Hematopoietic multipotent progenitor cell treated with erythropoietin and hydrocortisone succinate and interleukin-3 and kit ligand, for 15 days (in vitro differentiated cells): ENCODE results near the gene RSRC1.
A peak's percentile ranks its signal among the peaks of the same experiment; 100 is the strongest.
"Not testable (repeated sequence)": the region's sequence is repeated elsewhere in the genome, so short reads cannot be mapped to it uniquely, and the experiment has no call there.

ENCODE experiments used
- DNase-seq: peaks from one replicate; pipeline ENCODE4 v3.0.0-alpha.2; 2015; ENCODE audit warnings: low spot score

RSRC1 gene

DNA sequence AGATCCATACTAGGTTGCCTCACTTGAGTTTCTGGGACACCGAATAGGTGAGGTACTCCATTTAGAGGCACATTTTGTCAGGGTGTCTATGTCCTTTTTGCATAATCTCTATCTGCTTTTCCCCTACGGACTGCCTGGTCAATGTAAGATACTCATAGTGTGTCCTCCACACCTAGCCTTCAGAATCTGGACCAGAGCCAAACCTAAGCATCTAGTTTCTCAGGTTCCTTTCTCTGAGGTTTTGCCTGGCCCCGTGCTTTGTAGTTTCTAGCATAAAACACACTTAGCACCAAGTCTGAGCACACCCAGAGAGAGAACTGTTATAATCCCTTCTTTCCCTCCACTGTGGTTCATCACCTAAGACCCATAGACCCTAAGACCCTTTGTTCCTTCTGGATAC is 355.2 kb downstream of the RSRC1 start:
- no peak for DNase-seq

DNA sequence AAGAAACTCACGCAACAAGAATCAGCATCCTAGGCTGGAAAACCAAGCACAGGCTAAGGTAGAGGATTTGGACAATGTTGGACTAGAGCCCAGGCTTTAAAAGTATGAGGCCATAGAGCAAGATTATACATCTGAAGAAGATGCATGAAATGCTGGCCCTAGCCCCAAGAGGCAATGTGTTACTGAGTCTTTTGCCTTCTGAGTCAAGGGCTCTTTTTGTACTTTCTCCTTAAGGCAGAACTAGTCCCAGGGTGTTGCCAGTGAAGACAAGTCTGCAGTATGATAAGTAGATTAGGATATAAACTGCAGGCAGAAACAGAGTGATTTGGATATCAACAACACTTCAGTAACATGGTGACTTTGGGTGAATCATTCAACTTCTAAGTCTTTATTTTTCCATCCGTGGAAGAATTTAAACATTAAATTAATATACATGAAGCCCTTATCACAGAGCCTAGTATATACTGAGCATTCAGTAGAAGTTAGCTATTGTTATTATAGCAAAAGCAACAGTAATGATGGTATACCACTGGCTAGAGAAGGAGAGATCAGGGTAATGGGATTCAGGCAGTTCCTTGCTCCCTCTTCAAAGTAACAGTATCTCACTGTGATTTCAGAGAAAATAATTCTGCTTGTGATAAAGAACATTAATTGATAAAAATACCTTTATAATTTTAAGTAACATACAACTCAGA is 361.2 kb downstream of the RSRC1 start:
- peak; percentile 70 for DNase-seq

DNA sequence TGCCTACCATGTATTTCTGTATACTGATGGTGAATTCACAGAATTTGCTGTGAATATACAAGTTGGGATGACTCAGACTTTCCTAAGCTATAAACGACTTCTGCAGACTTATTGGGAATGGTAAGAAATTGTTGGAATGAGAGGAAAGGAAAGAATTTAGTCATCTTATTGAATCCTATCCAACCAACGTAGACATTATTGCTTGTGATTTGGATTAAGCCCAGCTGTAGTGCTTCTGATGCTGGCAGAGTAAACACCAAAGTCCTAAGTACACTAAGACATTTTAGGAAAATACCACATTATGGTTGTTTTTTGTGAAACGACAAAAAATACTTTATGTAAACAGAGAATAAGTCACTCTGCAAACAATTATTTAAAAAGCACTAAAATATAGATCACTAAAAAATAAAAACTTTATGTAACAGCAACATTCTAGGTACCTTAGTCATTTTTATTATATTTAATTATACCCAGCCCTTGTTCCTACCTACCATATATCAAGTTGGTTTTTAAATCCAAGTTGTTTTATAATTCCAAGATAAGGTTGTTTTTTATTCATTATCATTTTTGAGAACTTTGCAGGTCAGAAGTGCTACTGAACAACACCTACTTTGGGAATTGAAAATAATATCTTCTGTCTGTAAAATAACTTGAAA is 361.9 kb downstream of the RSRC1 start:
- peak; percentile 29 for DNase-seq

DNA sequence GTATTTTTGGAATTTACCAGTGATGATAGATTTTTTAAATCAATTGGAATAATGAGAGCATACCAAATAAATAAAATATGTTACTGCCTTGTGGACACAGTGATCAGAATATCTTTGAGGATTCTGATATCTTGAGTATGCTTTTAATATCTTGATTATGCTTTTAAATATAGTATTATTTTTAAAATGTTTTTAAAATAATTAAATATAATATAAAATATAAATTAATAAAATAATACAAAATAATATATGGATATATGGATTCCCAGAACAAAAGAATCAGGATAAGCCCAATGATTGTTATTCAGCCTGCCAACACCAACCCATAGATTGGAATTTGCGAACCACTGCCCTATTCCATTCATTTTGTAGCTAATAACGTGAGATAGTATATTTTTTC is 369.2 kb downstream of the RSRC1 start:
- no peak for DNase-seq

DNA sequence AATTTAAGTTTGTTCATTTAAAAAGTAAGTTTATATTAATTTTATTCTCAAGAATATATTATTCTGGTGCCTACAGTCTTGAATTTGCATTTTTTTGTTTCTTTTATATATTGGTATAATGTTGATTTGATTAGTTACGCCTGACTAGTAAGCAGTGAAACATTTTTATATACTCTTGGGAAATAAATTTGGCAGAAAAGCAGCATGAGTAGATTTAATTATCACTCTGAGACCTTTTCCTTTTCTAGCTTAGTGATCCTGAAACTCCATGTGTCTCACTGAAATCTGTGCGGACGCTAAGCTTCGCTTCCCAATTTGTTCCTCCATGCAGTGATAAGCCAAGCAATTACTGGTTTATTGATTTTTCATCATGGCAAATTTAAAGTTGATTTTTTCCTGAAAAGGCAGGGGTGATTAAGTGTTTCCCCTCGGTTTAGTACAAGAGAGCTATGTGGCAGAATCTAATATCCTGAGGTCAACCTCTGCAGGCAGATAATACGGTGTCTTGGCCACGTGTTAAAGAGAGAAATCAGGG is 373.9 kb downstream of the RSRC1 start:
- DNase-seq, result no peak

DNA sequence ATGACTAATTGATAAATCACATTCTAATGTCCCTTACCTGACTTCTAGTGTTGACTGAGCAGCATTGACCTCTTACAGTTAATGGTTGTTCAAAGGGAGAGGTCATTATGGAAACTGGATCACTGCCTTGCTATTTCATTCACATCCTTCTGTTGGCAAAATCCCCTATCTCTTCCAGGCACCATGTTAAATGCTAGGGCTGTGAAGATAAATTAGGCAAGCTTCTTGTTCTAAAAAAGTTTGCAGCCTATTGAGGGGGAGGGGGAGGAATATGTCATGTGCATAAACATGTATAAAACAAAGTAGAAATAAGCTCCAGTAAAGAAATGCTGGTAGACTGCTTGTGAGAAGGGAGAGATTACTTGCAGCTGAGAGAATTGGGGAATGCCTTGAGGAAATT is 376.3 kb downstream of the RSRC1 start:
- DNase-seq, result peak; percentile 35

DNA sequence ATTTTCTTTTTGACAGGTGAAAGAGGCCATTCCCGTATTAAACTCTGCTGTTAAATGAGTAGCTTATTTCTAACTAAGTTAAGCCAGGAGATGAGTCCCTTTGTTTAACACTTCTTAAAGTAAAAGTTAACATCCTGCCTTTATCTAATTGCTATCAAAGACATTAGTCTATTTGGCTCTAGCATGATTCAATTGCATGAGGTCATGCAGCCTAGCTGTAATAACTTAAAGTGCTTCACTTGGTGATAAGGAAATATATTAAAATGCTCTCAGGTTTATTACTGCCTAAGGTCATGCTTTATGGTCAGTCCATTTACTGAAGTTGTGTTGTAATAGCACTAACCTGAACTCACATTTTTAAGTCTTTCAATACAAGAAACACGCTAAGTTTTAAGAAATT is 378.8 kb downstream of the RSRC1 start:
- no peak for DNase-seq

DNA sequence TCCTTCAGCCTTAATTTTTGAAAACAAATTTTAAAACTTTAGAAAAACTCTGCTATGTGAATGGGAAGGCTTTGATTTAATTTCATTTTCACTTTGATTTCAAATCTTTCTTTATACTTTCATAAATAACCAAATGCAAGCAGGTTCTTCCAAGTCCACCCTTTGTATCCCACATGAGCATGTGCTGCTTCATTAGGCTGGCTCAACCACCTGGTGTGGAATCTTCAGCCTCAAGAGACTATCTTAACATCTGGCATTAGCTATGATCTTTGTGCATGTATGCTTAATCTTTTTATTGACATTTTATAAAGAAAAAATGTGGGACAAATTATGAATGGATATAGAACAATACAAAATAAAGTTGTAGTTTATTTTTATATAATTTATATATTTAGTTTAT is 379.3 kb downstream of the RSRC1 start:
- DNase-seq, result no peak

DNA sequence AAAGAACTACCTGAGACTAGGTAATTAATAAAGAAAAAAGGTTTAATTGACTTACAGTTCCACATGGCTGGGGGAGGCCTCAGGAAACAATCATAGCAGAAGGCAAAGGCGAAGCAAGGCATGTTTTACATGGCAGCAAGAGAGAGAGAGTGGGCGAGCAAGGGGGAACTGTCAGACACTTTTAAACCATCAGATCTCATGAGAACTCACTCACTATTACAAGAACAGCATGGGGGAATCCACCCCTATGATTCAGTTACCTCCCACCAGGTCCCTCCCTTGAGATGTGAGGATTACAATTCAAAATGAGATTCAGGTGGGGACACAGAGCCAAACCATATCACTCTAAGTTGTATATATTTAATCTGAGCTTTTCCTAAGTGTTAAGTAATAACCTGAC is 382.1 kb downstream of the RSRC1 start:
- DNase-seq, result no peak

DNA sequence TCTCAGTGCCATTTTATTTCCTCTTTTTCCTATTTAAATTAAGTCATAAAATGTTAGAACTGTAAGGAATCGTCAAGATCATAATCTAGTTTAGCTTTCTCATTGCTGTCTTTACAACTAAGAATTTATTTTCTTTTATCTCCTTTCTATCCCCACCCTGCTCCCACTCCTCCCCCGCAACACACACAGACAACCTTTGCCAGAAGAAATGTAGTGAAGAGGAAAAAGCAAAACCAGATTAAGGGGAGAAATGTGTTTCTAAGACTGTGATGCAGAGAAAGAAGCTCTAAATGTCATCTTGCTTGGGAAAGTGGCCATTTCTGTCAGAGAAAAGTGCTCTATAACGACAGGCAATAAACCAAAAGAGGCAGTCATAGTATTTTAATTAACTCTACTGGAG is 382.8 kb downstream of the RSRC1 start:
- DNase-seq, result no peak

DNA sequence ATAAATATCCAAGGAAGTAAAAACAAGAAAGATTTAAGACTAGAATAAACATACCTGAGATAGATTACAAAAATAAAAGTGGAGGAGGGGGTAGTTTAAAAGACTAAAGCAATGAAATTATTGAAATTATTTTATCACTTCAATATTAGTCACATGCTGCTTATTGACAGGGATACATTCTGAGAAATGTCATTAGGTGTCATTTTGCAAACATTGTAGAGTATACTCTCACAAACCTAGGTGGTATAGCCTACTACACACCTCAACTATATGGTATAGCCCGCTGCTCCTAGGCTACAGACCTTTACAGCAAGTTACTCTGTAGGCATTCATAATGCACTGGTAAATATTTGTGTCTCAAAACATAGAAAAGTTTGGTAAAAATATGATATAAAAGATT is 384.0 kb downstream of the RSRC1 start:
- DNase-seq, result no peak

DNA sequence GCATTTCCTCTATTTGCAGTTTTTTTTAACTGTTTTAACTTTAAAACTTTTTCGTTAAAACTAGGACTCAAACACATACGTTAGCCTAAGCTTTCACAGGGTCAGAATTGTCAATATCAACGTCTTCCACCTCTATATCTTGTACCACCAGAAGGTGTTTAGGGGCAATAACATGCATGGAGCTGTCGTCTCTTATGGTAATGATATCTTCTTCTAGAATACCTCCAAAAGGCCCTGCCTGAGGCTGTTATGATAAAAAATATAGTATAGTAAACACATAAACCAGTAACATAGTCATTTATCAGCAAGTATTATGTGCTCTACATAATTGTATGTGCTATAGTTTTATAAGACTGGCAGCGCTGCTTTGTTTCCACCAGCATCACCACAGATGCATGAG is 384.8 kb downstream of the RSRC1 start:
- DNase-seq, result peak; percentile 71

DNA sequence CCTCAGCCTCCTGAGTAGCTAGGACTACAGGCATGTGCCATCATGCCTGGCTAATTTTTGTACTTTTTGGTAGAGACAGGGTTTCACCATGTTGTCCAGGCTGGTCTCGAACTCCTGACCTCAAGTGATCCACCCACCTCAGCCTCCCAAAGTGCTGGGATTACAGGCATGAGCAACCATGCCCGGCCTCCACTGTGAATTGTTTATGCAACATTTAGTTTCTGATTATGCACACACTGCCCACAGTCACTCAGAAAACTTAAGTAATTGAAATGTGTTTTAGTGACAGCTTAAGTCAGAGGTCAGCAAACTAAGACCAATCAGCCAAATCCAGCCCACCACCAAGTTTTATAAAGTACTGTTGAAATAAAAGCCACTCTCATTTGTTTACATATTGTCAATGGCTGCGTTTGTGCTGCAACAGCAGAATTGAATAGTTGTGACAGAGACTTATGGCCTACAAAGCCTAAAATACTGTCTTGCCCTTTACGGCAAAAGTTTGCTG is 385.6 kb downstream of the RSRC1 start:
- DNase-seq, result not testable (repeated sequence)

DNA sequence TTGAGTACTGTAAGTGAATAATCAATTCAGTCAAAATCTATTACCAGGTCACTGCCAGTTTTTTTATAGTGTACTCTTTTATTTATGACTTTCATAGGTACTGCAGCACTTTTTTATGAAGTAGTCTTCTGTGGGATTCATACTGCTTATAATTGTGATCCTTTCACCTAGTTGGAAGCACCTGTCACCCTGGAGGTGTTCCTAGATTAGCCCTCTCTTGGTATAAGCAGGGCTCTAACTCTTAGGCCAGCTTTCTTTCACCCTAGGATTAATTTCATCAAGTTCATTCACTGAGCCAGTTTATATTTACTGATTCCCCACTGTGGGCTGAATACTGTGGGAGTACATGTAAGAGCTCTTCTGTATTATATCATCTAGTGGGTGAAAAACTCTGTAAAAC is 395.2 kb downstream of the RSRC1 start:
- DNase-seq, result no peak

DNA sequence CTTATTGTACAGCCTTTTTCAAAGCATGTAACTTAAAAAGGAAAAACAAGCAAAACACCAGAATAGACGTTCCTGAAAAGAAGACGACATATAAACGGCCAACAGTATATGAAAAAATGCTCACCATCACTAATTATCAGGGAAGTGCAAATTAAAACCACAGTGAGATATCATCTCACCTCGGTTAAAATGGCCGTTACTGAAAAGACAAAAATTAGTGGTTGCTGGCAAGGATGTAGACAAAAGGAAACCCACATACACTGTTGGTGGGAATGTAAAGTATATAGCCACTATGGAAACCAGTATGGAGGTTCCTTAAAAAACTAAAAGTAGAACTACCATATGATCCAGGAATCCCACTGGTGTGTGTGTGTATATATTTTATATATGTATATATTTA is 396.6 kb downstream of the RSRC1 start:
- no peak for DNase-seq

DNA sequence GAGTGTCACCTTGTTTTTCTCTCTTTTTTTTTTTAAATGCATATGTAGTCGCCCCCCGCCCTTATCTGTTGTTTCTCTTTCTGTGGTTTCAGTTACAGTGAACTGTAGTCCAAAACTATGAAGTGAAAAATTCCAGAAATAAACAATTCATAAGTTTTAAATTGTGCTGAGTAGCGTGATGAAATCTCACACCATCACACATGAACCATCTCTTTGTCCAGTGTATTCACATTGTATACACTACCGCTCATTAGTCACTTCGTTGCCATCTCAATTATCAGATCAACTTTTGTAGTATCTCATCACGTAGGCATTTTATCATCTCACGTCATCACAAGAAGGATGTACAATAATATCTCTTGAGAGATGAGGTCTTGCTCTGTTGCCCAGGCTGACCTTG is 398.6 kb downstream of the RSRC1 start:
- no peak for DNase-seq

DNA sequence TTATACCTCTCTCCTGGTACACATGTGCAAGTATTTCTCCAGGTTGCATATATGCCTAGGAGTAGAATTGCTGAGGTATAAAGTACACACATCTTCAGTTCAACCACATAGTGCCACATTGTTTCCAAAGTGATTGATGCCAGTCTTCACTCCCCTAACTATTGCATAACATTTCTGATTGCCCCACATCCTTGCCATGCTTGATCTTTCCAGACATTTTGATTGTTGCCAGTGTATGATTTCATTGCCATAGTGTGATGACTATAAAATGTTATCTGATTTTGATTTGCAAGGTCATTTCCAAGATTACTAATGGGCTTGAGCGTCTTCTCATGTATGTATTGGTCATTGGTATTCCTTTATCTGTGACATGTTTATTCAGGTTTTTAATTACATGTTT is 400.0 kb downstream of the RSRC1 start:
- DNase-seq, result no peak

DNA sequence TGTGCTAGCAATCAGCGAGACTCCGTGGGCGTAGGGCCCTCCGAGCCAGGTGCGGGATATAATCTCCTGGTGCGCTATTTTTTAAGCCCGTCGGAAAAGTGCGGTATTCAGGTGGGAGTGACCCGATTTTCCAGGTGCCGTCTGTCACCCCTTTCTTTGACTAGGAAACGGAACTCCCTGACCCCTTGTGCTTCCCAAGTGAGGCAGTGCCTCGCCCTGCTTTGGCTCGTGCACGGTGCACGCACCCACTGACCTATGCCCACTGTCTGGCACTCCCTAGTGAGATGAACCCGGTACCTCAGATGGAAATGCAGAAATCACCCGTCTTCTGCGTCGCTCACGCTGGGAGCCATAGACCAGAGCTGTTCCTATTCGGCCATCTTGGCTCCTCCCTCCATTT is 406.8 kb downstream of the RSRC1 start:
- not testable (repeated sequence) for DNase-seq

DNA sequence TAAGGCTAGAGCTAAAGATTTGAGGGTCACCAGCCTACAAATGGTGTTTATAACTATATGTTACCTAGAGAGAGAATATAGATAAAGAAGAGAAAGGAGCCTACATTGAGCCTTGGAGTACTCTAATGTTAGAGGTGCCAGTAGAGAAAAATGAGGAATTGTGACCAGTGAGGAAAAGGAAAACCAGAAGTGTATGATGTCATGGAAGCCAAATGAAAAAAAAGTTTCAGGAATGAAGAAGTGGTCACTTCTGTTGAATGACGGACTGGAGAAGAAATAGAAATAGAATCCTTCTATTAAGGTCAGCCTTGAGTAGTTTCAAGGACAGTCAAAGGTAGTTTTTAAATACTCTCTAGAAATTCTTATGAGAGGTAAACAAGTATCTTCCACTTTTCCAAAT is 409.9 kb downstream of the RSRC1 start:
- DNase-seq, result no peak

DNA sequence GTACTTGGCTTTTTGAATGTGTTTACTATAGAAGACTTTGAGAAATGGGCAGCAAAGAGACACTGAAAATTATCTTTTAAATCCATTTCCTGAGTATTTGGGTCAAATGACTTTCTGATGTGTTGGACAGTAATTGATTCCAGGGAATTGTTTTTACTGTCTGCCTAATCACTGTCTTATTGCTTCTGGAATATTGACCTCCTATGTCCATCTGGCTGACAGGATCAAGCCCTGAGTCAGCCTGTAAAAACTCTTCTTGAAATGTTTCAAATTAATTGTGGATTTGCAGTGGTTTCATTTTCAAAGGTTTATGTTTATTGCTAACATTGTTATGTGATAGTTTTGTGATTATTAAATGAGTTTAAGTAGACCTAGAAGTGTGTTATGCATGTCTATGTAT is 410.5 kb downstream of the RSRC1 start:
- no peak for DNase-seq

DNA sequence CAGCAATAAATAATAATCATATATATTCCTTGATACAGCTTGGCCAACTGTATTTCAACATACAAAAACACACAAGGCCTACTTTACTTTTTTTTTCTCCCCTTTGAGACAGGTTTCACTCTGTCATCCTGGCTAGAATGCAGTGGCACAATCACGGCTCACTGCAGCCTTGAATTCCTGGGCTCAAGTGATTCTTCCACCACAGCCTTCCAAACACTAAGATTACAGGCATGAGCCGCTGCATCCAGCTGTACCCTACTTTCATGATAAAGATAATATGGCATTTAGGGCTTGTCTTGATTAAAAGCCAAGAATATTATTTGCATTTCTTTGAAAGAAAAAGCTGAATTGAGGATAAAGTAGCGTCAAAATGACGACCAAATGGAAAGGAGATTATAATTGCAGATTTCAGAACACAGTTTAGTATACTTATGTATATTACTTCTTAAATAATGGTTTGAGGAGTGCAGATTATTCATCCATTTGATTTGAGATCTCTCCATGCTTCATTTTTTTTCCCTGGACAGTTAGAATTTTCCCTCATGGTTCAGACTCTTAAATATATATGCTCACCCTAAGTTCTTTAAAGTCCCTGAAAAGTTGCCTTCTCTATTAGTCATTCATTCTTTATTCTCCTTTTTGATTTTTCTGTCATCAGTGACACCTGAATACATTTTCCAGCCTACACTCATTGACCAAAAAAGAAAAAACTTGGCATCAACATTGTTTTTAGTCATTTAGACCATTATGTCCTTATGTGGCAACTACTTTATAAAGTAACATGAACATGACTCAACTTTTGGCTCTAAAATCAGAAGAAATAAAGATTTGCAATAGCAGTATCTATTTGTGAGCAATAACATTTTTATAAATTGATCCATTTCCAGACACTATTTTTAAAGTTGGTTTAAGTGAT is 412.6 kb downstream of the RSRC1 start:
- no peak for DNase-seq

DNA sequence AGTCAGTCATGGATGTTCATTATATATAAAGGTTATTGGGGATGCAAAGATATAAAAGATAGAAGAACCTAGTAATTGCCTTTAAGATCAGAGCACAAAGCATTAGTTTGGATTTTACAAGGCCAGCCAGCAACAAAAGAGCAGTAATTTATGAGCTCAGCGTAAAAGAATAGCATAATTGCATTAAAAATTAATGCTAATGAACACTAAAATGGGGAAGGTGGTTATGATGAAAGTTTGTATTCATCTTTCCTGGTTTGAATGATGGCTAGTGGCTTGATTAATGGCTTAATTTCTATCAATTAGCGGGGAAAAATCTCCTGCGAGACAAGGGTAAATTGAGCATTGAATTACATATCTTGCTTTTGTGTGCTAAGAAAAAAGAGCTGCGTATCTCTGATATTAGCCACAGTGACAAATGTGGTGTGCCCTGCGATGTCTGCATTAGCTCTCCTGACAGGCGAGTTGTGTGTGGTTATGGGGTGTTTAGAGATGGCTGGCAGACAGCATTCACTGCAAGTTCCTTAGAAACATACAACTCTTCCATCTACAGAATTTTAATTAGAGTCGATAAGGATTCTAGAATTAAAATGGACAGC is 418.3 kb downstream of the RSRC1 start:
- no peak for DNase-seq
